ENCODE results near the gene U2AF1L4.
"Not testable (repeated sequence)": the region's sequence is repeated elsewhere in the genome, so short reads cannot be mapped to it uniquely, and the experiment has no call there.

Gene U2AF1L4

DNA sequence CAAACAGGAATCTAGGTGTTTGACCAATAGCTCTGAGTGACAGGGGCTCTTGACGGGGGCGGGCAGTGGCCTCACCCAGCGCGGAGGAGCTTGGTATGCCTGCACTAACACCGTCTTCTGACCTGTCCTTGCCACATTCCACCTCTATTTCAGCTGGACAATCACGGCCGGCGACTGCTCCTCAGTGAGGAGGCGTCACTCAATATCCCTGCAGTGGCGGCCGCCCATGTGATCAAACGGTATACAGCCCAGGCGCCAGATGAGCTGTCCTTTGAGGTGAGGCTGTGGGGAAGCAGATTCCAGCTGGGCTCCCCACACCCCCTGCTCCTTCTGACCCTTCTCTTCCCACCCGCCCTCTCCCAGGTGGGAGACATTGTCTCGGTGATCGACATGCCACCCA, 34.8 kb upstream of the U2AF1L4 start:
- FAIRE-seq = no peak

DNA sequence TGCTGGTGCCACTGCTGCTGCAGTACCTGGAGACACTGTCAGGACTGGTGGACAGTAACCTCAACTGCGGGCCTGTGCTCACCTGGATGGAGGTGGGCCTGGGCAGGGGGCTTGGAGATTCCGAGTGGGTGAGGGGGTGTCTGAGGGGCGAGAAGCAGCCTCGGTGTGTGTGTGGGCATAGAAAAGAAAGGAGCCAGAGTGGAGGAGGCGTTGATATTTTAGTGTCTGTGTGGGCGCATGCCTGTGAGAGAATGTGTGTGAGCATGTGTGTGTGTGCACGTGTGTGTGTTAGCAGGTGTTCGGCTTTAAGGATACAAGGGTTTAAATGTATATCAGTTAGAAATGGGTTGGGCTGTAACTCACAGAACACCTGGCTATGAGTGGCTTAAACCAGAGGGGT, 33.8 kb upstream of the U2AF1L4 start:
- FAIRE-seq = no peak

DNA sequence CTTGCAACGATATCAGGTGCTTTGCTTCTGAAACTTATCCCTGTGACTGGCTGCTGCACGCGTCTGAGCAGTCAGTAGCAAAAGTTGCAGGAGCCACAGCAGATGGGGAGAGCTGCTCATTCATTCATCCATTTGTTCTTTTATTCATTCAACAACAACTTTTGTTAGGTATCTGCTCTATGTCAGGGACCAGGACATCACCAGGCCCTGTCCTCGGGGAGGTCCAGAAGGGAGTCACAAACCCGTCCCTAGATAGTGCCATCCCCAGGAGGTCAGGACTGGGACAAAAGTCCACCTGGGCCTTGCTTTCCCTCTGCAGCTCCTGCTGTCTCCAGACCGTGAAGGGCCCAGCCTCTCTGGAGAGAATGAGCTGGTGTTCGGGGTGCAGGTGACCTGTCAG, 32.7 kb upstream of the U2AF1L4 start:
- FAIRE-seq = no peak

DNA sequence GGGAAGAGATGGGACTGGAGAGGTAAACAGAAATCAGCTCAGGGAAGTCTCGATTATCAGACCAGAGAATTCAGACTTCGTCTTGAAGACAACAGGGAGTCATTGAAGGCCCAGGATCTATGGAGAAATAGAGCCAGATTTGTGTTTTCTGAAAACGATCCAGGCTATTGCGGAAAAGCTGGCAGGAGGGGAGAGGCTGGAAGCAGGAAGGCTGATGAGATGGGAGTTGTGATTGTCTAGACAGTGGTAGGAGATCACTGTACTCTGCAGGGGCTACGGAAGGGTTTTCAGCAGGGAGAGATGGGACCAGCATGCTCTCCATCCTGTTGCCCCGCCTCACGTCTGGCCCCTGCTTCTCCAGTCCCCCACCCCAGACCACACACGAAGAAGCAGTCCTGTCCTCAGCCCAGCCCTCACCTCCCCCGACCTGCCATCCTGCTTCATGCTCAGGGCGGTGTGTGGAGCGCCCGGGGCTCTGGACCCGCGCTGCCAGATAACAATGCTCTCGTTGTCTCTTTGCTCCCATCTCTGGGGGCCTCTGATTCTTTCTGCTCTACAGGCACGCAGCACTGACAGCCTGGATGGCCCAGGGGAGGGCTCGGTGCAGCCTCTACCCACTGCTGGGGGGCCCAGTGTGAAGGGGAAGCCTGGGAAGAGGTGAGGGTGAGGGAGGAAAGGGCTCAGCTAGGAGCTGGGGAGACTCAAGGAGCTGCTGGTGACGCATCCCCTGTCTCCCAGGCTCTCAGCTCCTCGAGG, 32.0 kb upstream of the U2AF1L4 start:
- no peak for FAIRE-seq

DNA sequence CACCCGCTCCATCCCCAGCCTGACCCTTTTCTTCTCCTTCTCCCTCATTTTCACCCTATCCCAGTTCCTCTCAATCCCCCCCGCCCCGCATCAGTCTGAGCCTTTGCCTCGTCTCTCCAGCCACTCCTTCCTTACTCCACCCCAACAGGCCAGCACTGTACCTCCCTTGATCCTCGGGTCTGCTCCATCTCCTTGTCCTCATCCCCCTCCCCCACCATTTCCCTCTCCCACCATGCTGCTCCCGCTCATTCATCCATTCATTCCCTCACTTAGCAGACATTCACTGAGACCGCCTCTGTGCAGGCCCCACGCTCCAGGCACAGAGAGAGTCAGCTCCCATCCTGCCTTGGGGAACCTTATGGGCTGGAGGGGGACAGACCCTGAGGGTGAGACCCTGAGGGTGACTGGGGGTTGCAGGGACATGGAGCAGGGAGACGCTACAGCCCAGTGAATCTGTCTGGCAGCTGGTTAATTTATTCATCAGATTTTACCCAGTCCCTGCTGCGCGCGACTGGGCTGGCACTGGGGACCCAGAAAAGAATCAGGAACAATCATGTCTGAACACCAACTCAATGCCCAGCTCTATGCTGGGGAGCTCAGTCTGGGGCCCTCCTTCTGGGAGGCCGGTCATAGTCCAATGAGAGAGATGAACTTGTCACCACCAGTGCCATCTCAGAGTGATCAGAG, 31.0 kb upstream of the U2AF1L4 start:
- FAIRE-seq = no peak

DNA sequence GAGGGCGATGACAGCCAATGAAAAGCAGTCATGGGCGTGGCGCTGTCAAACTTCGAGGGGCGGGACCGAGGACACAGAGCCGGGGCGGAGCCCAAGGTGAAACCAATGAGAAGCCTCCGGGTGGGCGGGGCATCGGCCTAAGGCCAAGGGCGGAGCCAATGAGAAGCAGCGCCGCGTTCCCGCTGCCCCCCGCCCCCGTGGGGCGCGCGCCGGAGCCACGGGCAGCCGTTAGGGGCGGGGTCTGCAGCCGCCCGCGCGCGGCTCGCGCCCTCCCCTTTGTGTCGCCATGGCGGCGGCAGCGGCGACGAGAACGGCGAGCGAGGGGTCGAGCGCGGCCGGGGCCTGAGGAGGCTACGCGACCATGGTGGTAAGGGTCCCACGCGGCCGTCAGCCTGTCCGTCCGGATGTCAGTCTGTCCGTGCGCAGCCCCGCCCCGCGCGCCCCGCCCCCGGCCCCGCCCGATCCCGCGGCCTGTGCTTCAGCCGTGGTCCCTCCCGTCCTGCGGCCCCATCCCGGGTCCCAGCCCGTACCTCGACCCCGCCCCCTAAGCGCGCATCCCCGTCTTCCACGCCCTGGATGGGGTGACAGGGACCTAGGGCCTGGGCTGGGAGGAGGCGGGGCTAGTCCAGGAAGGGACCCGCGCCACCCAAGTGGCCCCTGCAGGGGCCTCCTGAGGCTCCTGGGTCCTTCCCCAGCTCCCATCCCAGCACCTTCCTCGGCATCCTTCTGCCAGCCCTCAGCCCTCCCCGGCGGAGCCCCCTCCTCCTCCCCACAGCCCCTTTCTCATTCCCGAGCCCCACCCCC, 30.3 kb upstream of the U2AF1L4 start, which contains the start of gene ARHGAP33:
TSS of gene ARHGAP33 (plus strand) at position 267 of the 804 bp plus-strand sequence. CDS start at position 362, 95 bp downstream.
- peak; percentile 93 for FAIRE-seq

DNA sequence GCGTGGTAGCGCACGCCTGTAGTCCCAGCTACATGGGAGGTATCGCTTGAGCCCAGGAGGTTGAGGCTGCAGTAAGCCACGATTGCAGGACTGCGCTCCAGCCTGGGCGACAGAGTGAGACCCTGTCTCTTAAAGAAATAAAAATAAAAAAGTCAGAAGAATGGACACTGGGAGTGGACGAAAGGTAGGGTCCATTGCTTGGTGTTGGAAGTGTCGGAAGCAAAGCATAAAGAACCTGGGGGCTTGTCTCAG, 29.8 kb upstream of the U2AF1L4 start:
- no peak for FAIRE-seq

DNA sequence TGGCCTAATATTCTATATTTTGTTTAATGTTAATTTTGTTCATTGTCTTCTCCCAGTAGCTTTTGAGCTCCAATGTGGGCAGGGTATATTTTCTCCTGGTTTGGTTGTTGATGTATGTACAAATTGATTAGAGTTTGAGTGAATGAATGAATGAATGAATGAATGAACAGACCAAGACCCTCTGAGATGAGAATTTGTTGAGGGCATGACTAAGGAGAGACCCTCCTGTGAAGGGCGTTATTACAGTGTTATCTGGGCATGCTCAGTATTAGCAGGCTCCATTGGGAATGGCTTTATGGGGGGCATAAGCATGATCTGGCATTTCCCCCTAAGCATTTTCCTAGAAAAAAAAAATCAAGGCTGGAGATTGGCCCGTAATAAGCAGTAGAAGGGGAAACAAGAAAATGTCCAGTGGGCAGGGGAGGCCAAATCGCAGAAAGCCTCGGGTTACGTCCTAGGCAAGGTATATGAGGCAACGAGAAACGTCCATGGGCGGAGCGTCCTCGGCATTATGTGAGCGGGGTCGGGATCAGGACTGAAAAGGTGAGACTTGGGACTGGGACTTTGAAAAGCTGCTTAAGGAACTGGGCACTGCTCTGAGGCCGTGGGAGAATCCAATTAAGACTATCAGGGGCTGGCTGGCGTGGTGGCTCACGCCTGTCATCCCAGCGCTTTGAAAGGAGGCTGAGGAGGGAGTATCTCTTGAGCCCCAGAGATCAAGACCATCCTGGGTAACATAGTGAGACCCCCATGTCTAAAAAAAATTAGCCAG, 29.2 kb upstream of the U2AF1L4 start:
- FAIRE-seq = no peak

DNA sequence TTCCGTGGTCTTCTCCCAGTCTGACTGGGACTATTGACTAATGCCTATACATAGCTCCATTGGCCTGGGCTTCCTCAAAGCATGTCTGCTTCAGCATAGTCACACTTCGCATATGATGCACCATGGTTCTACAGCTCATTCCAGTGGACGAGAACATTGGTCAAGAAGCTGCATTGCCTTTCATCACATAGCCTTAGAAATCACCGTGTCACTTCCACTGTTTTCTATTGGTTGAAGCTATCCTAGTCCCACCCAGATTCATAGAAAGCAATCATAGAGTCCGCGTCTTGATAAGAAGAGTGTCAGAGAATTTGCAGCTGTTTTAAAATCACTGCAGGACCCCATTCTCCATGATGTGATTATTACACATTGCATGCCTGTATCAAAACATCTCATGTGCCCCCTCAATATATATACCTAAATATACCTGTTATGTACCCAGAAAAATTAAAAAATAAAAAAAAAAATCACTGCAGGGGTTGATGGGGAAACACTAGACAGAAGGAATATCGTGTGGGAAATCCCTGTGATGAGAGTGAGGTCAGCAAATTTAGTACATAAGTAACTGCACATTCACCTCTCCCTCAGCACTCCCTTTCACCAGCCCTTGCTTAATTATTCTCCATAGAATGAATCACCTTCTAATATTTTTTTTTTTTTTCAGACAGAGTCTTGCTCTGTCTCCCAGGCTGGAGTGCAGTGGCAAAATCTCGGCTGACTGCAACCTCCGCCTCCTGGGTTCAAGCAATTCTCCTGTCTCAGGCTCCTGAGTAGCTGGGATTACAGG, 28.0 kb upstream of the U2AF1L4 start:
- no peak for FAIRE-seq

DNA sequence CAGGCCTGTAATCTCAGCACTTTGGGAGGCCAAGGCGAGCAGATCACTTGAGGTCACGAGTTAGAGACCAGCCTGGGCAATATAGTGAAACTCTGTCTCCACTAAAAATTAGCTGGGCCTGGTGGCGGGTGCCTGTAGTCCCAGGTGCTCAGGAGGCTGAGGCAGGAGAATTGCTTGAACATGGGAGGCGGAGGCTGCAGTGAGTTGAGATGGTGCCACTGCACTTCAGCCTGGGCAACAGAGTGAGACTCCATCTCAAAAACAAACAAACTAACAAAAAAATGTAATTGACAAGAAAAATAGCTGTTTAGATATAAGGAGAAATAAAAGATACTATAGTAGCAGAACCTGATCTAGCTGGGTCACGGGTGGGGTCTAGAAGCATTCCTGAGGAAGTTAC, 27.1 kb upstream of the U2AF1L4 start:
- not testable (repeated sequence) for FAIRE-seq

DNA sequence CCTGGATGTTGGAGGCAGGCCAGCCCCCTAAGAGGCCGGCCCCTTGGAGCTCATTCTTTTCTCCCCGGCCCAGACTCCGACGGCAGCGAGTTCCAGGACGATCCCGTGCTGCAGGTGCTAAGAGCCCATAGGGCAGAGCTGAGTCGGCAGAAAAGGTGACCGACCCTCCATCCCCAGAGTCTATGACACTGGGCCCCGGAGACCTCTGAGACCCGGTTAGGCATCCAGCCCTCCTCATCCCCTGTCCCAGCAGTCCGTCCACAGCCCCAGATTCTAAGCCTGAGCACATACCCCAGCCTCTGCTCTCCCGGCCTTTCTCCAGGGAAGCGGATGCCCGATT, 22.8 kb upstream of the U2AF1L4 start:
- no peak for FAIRE-seq

DNA sequence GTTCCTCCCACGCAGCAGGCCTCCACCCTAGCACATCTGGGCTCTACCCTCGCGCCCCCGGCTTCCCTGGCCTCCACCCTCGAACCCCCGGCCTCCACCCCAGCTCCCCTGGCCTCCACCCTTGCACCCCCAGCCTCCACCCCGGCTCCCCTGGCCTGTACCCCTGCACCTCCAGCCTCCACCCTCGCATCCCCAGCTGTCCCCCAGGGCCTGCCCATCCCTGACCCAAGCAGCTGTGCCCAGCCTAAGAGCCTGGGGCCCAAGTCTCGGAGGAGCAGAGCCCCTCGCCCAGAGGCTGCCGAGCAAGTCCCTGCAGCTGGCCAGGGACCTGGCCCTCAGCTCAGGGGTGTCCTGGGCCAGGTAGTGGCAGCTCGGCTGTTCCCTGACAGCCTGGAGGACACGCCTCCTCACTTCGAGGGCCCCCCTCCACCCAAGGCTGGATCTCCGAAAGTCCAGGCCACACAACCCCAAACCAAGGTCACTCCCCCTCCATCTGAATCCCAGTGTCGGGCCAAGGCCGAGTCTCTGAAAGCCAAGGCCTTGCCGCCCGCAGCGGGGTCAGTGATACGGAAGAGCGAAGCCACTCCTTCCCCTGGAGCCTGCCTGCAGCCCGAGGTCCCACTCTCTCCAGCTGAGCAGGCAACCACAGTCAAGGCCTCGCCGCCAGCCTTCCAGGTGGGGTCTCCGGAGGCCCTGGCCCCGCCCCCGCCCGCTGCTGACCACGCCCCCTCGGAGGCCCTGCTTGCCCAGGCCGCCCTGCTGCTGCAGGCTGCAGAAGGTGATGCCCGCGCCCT, 22.3 kb upstream of the U2AF1L4 start:
- FAIRE-seq = no peak

DNA sequence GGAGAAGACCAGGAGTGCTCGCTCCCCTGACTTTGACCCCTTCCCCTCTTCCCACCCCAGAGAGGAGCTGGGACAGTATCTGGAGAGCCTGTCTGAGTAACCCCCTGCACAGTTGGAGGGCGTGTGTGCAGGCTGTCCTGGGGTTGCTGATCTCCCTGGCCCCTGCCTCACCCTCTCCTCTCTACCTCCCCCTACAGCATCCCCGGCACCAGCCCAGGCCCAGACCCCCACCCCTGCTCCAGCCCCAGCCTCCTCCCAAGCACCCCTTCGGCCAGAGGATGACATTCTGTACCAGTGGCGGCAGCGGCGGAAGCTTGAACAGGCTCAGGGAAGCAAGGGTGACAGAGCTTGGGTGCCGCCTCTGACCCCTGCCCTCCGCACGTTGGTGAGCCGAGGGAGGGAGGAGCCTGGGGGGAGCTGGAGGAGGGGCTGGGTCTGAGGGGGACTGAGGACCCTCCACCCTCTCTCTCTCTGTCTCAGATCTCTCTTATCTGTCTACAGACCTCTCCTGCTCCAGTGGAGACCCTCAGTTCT, 21.4 kb upstream of the U2AF1L4 start:
- no peak for FAIRE-seq

DNA sequence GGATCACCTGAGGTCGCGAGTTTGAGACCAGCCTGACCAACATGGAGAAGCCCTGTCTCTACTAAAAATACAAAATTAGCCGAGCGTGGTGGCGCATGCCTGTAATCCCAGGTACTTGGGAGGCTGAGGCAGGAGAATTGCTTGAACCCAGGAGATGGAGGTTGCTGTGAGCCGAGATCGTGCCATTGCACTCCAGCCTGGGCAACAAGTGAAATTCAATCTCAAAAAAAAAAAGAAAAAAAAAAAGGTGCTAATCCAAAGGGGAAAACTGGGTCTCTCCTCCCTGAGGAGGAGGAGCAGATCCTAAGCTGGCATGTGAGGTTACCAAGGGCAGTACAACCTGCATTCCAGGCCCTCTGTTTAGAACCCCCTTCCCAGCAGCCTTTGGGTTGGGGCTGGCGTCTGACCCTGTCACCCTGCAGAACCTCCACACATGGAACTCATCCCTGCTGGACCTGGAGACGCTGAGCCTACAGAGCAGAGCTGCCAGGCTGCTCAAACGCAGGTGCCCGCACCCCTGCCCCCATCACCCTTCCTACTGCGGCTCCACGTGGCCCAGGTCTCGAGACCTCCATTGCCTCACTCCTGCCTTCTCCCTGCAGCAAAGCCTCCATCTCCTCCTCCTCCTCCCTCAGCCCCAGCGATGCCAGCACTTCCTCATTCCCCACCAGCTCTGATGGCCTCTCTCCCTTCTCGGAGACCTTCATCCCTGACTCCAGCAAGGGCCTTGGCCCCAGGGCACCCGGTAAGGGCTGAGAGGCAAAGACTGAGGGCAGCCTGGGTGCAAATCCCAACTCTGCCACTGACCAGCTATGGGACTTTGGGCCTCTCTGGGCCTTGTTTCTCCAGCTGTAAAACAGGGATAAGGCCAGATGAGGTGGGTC, 19.5 kb upstream of the U2AF1L4 start:
- no peak for FAIRE-seq

DNA sequence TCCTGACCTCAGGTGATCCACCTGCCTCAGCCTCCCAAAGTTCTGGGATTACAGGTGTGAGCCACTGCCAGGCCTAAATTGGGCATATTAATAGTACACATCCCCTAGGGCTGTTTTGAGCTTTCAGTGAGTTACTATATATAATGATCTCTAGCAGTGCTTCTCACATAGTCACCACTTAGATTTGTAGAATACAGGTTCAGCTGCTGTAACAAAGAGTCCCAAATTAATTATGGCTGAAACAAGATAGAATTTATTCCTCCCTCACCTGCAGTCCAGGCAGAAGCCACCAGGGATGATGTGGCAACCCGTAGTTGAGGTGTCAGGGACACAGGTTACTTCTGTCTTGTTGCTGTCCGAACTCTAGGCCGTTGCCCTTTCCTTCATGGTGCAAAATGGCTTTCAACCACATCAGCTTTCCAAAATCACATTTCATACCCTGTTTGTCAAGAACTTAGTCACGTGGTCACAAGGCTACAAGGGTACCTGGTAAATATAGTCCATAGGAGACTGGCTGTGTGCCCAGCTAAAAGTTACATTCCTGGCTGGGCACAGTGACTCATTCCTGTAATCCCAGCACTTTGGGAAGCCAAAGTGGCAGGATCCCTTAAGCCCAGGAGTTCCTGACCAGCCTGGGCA, 15.6 kb upstream of the U2AF1L4 start:
- FAIRE-seq = no peak

DNA sequence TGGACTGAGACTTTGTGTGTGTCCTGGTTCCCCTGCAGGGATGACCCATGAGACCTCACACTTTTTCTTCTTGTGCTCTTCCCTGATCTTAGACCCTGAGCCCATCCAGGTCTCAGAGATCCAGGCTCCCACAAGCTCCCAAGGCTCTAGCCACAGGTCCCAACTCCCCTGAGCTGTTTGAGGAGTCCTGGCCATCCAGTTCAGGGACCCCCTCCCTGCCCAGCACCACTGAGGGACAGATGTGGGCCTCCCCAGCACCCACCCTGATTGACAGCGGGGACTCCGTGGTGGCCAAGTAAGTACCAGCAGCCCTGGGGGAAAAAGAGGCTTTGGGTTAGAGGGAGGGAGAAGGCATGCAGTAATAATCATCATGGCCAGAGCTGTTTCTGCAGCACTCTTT, 14.5 kb upstream of the U2AF1L4 start:
- FAIRE-seq = no peak

DNA sequence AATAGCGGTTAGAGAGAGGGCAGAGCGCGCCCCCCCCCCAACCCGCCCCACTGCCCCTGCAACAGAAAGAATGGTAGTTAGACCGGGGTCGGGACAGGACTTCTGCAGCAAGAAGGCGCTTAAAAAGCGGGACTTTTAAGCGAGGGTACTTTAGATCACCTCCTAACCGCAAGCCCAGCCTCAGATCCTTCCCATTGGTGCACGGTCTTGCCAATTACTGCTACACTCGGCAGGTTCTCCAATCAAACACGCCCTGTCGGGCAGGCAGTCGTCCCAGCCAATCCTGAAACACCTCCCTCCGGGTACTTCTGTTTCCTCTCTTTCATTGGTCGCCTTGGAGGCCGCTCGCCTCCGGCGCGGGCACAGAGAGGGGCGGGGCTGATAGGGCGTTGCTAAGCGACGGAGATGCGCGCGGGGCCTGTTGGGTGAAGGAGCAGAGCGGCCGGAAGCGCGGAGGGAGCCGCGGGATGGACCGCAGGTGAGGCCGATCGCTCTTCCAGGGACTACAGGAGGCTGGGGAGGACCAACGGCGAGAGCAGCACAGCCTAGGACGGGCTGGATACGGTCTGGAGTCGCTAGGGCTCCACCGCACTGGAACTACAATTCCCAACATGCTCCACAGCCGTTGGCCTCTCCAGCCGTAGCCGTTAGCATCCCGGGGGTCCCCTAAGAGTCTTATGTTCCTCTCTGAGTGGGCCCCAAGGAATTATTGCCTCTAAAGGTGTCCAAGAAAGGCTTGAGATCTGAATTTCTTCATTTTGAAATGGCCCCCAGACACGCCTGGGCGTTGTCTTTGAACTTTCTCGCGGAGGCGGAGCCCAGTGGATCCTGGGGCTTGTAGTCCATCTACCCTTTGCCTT, 12.8 kb upstream of the U2AF1L4 start, which contains the start of gene PROSER3:
TSS of gene PROSER3 (plus strand) at position 428 of the 860 bp plus-strand sequence. CDS start at position 468, 40 bp downstream.
- FAIRE-seq = peak; percentile 96

DNA sequence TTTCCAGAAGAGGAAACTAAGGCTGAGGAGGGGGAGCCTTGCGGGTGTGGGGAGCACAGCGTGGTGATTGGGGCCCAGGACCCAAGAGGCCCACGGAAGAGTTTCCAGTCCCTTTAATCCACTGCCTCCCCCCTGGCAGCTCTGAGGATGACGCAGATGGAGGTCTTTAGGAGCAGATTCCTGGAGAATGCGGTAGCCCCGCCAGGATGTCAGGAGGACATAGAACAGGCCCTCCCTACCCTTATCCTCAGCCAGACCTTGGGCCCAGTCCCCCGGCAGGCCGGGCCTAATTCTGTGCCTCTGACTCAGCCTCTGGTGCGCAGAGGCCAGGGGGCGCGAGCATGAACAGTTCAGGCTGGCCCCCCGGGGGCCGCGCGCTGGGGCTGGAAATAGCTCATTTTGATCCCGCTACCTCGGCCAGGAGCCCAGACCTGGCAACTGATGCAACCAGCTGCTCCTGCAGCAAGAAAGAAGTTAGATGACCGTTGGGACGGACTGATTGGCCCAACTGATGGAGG, 12.1 kb upstream of the U2AF1L4 start:
- FAIRE-seq = no peak

All from TTC549 (cell line).